Natural killer cell (primary cell): Measurements from ENCODE around the gene RGS10. TPM values are rescaled to one million over a fixed set of nuclear protein-coding genes. Genes with fewer than 3 reads are reported as not detected.

Source experiments
- ATAC-seq, 3 donors: fragments of 150-1000 bp in 2 of 3; fragments of 200-7000 bp in 1 of 3; cut with Tn5 transposase; 1 replicate in 1 of 3; 2 replicates in 2 of 3; pipeline ENCODE4 v1.10.0; 2021; ENCODE audit warnings: mild to moderate bottlenecking in 2 of 3, moderate library complexity in 2 of 3
- DNase-seq, 2 donors: peaks; one replicate each; pipeline versions ENCODE4 v3.0.0 to v3.0.0-alpha.2; 2013 to 2021; ENCODE audit warnings: mixed read lengths in 1 of 2
- H3K27ac ChIP-seq: one replicate; pipeline ENCODE4 v1.5.1; 2013; ENCODE audit warnings: mild to moderate bottlenecking, low read length
- H3K27me3 ChIP-seq: one replicate; pipeline ENCODE4 v1.6.1; 2013; ENCODE audit warnings: low read length; ENCODE audit not compliant: control insufficient read depth, insufficient read depth
- H3K36me3 ChIP-seq: one replicate; pipeline ENCODE4 v1.6.1; 2013; ENCODE audit warnings: low read length; ENCODE audit not compliant: control insufficient read depth, insufficient read depth
- H3K4me1 ChIP-seq: one replicate; pipeline ENCODE4 v1.6.1; 2013; ENCODE audit warnings: low read length; ENCODE audit not compliant: control insufficient read depth, insufficient read depth
- H3K4me3 ChIP-seq: one replicate; pipeline ENCODE4 v1.5.1; 2013; ENCODE audit warnings: low read length
- H3K9me3 ChIP-seq: one replicate; pipeline ENCODE4 v1.6.1; 2013; ENCODE audit warnings: low read length; ENCODE audit not compliant: control insufficient read depth, insufficient read depth
- H3K27ac Mint-ChIP-seq, 2 donors: one replicate each; pipeline ENCODE4 v1.8.0; 2022; ENCODE audit warnings: mild to moderate bottlenecking in 2 of 2, mixed read lengths in 2 of 2, moderate library complexity in 1 of 2
- H3K27me3 Mint-ChIP-seq, 2 donors: one replicate each; pipeline ENCODE4 v1.8.0; 2022; ENCODE audit warnings: low read depth in 2 of 2, mixed read lengths in 2 of 2
- H3K36me3 Mint-ChIP-seq: one replicate; pipeline ENCODE4 v1.8.0; 2022; ENCODE audit warnings: mixed read lengths
- H3K4me1 Mint-ChIP-seq, 2 donors: one replicate each; pipeline ENCODE4 v1.8.0; 2022; ENCODE audit warnings: mixed read lengths in 2 of 2
- H3K4me3 Mint-ChIP-seq: one replicate; pipeline ENCODE4 v1.8.0; 2022; ENCODE audit warnings: mild to moderate bottlenecking, moderate library complexity, mixed read lengths
- H3K9me3 Mint-ChIP-seq, 2 donors: one replicate each; pipeline ENCODE4 v1.8.0; 2022; ENCODE audit warnings: mixed read lengths in 2 of 2
- WGBS: methylation state at CpG from one replicate; pipeline ENCODE4 v1.1.7; 2013; ENCODE audit warnings: missing lambda C conversion rate; ENCODE audit not compliant: insufficient coverage; 5-methylcytosine and 5-hydroxymethylcytosine counted together
- intact Hi-C: fragments of 100-400 bp; cut with micrococcal nuclease; formaldehyde crosslinking; loops from one replicate; pipeline ENCODE4 v1.14.2; 2022
- total RNA-seq, 4 donors: library from RNA; stranded (reverse); fragments of 120-200 nt in 1 of 4; gene quantifications; one replicate each; pipeline versions ENCODE4 v1.2.3 to v1.2.4, GENCODE V29; 2013 to 2022
- TF ChIP-seq, protein P1 (sequence below): fragments of 200-600 bp; IDR thresholded peaks from one replicate; pipeline ENCODE4 v1.8.0; 2022; ENCODE audit warnings: antibody characterized with exemption

The RGS10 gene
- total RNA-seq, 3 donors from 2014 or later (not counting 1 experiment from before 2014, with no cell fraction given) = 13.5 to 25.7 (median 21.4) TPM

DNA sequence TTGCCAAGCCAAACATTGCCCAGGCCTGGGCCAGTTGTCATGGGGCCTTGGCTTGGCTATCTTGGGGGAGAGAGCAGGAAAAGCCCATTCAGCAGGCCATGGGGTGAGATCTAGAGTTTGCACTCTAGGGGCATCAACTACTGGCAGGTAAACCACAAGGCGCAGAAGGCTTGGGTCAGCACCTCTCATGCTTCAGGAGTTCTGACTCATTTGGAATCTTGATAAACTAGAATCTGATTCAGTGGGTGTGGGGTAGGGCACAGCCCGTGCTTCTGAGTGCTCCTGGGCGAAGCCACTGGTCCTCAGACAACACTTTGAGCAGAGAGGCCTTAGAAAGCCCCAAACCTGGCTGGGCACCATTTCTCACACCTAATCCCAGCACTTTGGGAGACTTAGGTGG is 81.1 kb downstream of the RGS10 start:
- H3K36me3 Mint-ChIP-seq = no peaks in the 10 kb centered on the region
- H3K9me3 Mint-ChIP-seq = peaks cover 0 to 2% of the 10 kb centered on the region in 2 donors
- Histone ChIP-seq H3K4me3 (no peak overlapping the region), H3K9me3 (no peaks in the 10 kb centered on the region), H3K27me3 (no peaks in the 10 kb centered on the region), H3K4me1 (peaks cover 8% of the 10 kb centered on the region), H3K27ac (no peak overlapping the region), H3K36me3 (no peaks in the 10 kb centered on the region)
- no peak overlapping the region for H3K4me3 Mint-ChIP-seq
- no peak for DNase-seq
- H3K4me1 Mint-ChIP-seq = peaks cover 4 to 17% of the 10 kb centered on the region in 2 donors
- no peak overlapping the region for H3K27ac Mint-ChIP-seq
- intact Hi-C loops = no loop called here
- no peak for ATAC-seq
- peaks cover 9 to 14% of the 10 kb centered on the region in 2 donors for H3K27me3 Mint-ChIP-seq
- WGBS = 85% methylated on average over 3 of the region's 3 CpGs
- TF ChIP-seq, protein P1, sequence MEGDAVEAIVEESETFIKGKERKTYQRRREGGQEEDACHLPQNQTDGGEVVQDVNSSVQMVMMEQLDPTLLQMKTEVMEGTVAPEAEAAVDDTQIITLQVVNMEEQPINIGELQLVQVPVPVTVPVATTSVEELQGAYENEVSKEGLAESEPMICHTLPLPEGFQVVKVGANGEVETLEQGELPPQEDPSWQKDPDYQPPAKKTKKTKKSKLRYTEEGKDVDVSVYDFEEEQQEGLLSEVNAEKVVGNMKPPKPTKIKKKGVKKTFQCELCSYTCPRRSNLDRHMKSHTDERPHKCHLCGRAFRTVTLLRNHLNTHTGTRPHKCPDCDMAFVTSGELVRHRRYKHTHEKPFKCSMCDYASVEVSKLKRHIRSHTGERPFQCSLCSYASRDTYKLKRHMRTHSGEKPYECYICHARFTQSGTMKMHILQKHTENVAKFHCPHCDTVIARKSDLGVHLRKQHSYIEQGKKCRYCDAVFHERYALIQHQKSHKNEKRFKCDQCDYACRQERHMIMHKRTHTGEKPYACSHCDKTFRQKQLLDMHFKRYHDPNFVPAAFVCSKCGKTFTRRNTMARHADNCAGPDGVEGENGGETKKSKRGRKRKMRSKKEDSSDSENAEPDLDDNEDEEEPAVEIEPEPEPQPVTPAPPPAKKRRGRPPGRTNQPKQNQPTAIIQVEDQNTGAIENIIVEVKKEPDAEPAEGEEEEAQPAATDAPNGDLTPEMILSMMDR = no peak

DNA sequence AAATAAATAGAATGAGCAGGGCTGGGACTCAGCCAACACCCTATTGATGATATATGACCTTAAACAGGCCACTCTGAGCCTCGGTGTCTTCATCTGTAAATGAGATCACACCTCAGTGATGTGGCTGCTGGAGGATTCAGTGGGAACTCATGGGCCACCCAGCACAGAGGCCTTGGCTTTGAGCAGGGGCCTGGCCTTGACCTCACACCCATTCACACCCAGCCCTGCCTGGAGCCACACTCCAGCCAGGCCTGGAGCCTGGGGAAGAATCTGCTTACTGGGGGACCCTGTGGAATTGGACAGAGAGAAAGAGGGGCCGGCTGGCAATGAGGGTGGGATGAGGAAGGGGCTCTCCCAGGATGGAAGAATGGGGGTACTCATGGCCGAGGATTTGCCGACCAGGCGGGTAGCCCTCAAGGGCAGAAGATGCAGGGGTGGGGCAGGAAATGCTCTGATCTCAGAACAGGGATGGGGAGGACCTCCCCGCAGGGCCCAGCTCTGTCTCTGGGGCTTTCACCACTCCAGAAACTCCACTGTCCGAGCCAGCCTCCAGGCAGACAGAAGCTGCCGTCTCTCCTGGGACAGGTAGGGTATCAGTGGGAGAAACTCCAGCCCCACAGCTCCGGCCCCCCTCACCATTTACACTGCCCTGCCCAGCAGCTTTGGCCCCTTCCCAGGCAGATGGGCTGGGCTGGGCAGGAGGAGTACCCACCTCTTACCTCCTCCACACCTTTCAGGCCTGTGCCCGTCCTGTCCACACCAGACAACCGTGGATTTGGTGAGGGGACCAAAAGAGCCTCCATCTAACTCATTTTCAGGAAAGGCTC is 81.9 kb downstream of the RGS10 start:
- 86% methylated on average over 11 of the region's 11 CpGs for WGBS
- intact Hi-C loops = no loop called here
- no peaks in the 10 kb centered on the region for H3K36me3 ChIP-seq

DNA sequence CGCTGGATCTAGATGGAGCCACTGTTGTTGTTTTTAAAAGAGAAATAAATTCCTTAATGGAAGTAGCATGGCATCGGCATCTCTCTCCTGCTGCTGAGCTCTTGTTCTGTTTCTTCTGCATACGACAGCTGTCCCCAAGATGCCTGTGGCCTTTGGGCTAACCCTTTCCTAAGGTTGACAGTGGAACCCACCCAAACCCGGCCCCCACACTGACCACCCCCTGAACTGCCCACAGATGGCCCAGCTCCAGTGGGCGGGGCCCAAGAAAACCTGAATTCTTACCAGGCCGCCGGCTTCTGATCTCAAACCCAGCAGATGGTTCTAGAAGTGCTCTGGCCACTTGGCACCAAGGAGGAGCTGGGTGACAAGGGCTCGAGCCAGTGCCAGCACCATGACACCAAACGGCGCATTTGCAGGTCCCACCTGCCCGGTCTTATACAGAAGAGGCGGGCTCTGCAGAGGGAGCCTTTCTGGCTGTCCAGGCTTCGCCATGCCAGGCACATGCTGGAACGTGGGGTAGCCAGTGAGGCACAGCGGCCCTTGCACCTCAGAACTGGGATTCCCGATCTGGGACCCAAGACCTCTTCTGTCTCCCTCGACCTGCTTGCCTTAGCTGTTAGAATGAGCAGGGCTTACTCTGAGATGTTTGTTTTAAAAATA is 82.7 kb downstream of the RGS10 start:
- H3K27ac Mint-ChIP-seq = no peak overlapping the region
- Histone ChIP-seq H3K36me3 (no peaks in the 10 kb centered on the region), H3K4me3 (no peak overlapping the region), H3K27me3 (no peaks in the 10 kb centered on the region), H3K4me1 (no peaks in the 10 kb centered on the region), H3K9me3 (no peaks in the 10 kb centered on the region), H3K27ac (no peak overlapping the region)
- TF ChIP-seq, protein P1 = no peak
- intact Hi-C loops = no loop called here
- peaks cover 0 to 2% of the 10 kb centered on the region in 2 donors for H3K4me1 Mint-ChIP-seq
- H3K9me3 Mint-ChIP-seq = peaks cover 0 to under 1% of the 10 kb centered on the region in 2 donors
- peaks cover 9 to 10% of the 10 kb centered on the region in 2 donors for H3K27me3 Mint-ChIP-seq
- WGBS = 92% methylated on average over 17 of the region's 17 CpGs
- DNase-seq (no peak), ATAC-seq (no peak)
- no peaks in the 10 kb centered on the region for H3K36me3 Mint-ChIP-seq
- H3K4me3 Mint-ChIP-seq = no peak overlapping the region

More for the DNA sequence above, 81.9 kb downstream of the RGS10 start:
- no peak overlapping the region for H3K4me3 ChIP-seq
- Mint-ChIP-seq H3K36me3 (no peaks in the 10 kb centered on the region), H3K4me1 (peaks cover 0 to 9% of the 10 kb centered on the region in 2 donors), H3K27me3 (peaks cover 9 to 14% of the 10 kb centered on the region in 2 donors), H3K27ac (no peak overlapping the region), H3K4me3 (no peak overlapping the region), H3K9me3 (peaks cover 0 to 2% of the 10 kb centered on the region in 2 donors)
- no peak for DNase-seq
- H3K27me3 ChIP-seq = no peaks in the 10 kb centered on the region
- TF ChIP-seq, protein P1 = no peak
- no peak overlapping the region for H3K27ac ChIP-seq
- H3K9me3 ChIP-seq = no peaks in the 10 kb centered on the region
- no peak for ATAC-seq
- H3K4me1 ChIP-seq = peaks cover under 1% of the 10 kb centered on the region
